Measurements from ENCODE around the gene ABHD2.

DNA sequence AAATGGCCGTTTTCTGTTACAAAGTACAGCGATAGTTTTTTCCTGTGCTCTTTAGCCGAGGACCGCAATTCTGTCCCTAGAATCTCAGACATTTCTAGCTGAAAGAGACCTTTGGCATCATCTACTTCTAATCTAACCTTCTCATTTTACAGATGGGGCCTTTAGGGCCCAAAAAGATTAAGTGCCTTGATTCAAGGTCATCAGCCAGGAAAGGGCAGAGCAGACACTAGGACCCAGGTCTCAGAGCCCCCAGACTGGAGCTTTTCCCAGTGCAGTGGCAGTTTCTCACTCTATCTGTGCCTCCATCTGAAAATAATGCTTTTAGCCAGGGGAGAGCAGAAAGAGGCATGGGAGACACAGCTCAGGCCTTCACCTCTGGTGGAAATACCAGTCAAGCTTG lies 20.6 kb downstream of the ABHD2 start:
- TF ChIP-seq ZNF384 (IDR thresholded peaks at IDR 0.05): no peak
- no peak for TF ChIP-seq ELF4 (IDR thresholded peaks at IDR 0.05)
